HG03175 (cell line): ENCODE measurements around the gene MT1E.
"Not testable (repeated sequence)": the region's sequence is repeated elsewhere in the genome, so short reads cannot be mapped to it uniquely, and the experiment has no call there.

Experiments
- ATAC-seq: cut with Tn5 transposase; IDR thresholded peaks from one replicate; pipeline ENCODE4 v1.9.1; 2021; ENCODE audit warnings: mild to moderate bottlenecking, moderate library complexity; ENCODE audit not compliant: unreplicated experiment

MT1E gene

GRCh38 chr16:56669005-56669839, 43.6 kb downstream of the MT1E start, which contains the start of gene MT1H:
MT1H (plus strand) TSS chr16:56669814; CDS start chr16:56669885, 71 bp downstream.
- no peak for ATAC-seq

- ATAC-seq, result no peak
Observed at GRCh38 chr16:56669840-56670619, 44.4 kb downstream of the MT1E start.

GRCh38 chr16:56670620-56670934, 45.0 kb downstream of the MT1E start:
- no peak for ATAC-seq

- not testable (repeated sequence) for ATAC-seq
Observed at GRCh38 chr16:56671691-56672090, 46.1 kb downstream of the MT1E start.

GRCh38 chr16:56672171-56672570, 46.6 kb downstream of the MT1E start:
- ATAC-seq, result not testable (repeated sequence)

- no peak for ATAC-seq
Observed at GRCh38 chr16:56672761-56673536, 47.4 kb downstream of the MT1E start.

GRCh38 chr16:56673921-56674320, 48.3 kb downstream of the MT1E start:
- no peak for ATAC-seq

GRCh38 chr16:56674570-56674969, 49.0 kb downstream of the MT1E start:
- ATAC-seq, result not testable (repeated sequence)

- ATAC-seq, result no peak
Observed at GRCh38 chr16:56675685-56676210, 50.2 kb downstream of the MT1E start.
